ENCODE measurements around the gene KLHDC8A.

GRCh38 chr1:205342986-205343385, 13.7 kb downstream of the KLHDC8A start:
- TF ChIP-seq POLR2A (IDR thresholded peaks at IDR 0.05): no peak
- TF ChIP-seq CTCF (IDR thresholded peaks at IDR 0.05): no peak
